Measurements from ENCODE around the gene PITPNC1.
"Not testable (repeated sequence)": the region's sequence is repeated elsewhere in the genome, so short reads cannot be mapped to it uniquely, and the experiment has no call there.

Gene PITPNC1

GRCh38 chr17:67413388-67413787 lies 36.3 kb downstream of the PITPNC1 start:
- Histone ChIP-seq H3K9ac (ENCODE audit: low read depth in 1 of 2, low read length in 2 of 2) (no peak overlapping the region), H3K27ac (ENCODE audit: low read depth in 2 of 2, low read length in 2 of 2) (no peak overlapping the region), H3K4me1 (ENCODE audit: control insufficient read depth in 2 of 2, insufficient read depth in 2 of 2, low read length in 2 of 2) (peaks cover 0 to 9% of the 10 kb centered on the region in 2 donors), H3K27me3 (ENCODE audit: control insufficient read depth in 2 of 2, insufficient read depth in 2 of 2, low read length in 2 of 2) (no peaks in the 10 kb centered on the region), H3K9me3 (ENCODE audit: control insufficient read depth in 2 of 2, low read length in 2 of 2) (no peaks in the 10 kb centered on the region), H3K36me3 (ENCODE audit: control insufficient read depth in 2 of 2, insufficient read depth in 2 of 2, low read length in 2 of 2) (no peaks in the 10 kb centered on the region), H3K4me3 (ENCODE audit: low read length in 2 of 2) (no peak overlapping the region)

GRCh38 chr17:67414130-67414529 lies 37.0 kb downstream of the PITPNC1 start:
- H3K9me3 ChIP-seq (ENCODE audit: control insufficient read depth in 2 of 2, low read length in 2 of 2) = no peaks in the 10 kb centered on the region
- H3K27me3 ChIP-seq (ENCODE audit: control insufficient read depth in 2 of 2, insufficient read depth in 2 of 2, low read length in 2 of 2) = no peaks in the 10 kb centered on the region
- no peak overlapping the region for H3K9ac ChIP-seq (ENCODE audit: low read depth in 1 of 2, low read length in 2 of 2)
- H3K4me1 ChIP-seq (ENCODE audit: control insufficient read depth in 2 of 2, insufficient read depth in 2 of 2, low read length in 2 of 2) = peaks cover 0 to 9% of the 10 kb centered on the region in 2 donors
- no peak overlapping the region for H3K27ac ChIP-seq (ENCODE audit: low read depth in 2 of 2, low read length in 2 of 2)
- no peaks in the 10 kb centered on the region for H3K36me3 ChIP-seq (ENCODE audit: control insufficient read depth in 2 of 2, insufficient read depth in 2 of 2, low read length in 2 of 2)
- H3K4me3 ChIP-seq (ENCODE audit: low read length in 2 of 2) = no peak overlapping the region

GRCh38 chr17:67414559-67414958 lies 37.5 kb downstream of the PITPNC1 start:
- Histone ChIP-seq H3K9me3 (ENCODE audit: control insufficient read depth in 2 of 2, low read length in 2 of 2) (no peaks in the 10 kb centered on the region), H3K36me3 (ENCODE audit: control insufficient read depth in 2 of 2, insufficient read depth in 2 of 2, low read length in 2 of 2) (no peaks in the 10 kb centered on the region), H3K4me3 (ENCODE audit: low read length in 2 of 2) (no peak overlapping the region), H3K27me3 (ENCODE audit: control insufficient read depth in 2 of 2, insufficient read depth in 2 of 2, low read length in 2 of 2) (no peaks in the 10 kb centered on the region), H3K9ac (ENCODE audit: low read depth in 1 of 2, low read length in 2 of 2) (no peak overlapping the region), H3K27ac (ENCODE audit: low read depth in 2 of 2, low read length in 2 of 2) (no peak overlapping the region), H3K4me1 (ENCODE audit: control insufficient read depth in 2 of 2, insufficient read depth in 2 of 2, low read length in 2 of 2) (peaks cover 0 to 9% of the 10 kb centered on the region in 2 donors)

- Histone ChIP-seq H3K9ac (ENCODE audit: low read depth in 1 of 2, low read length in 2 of 2) (no peak overlapping the region), H3K27me3 (ENCODE audit: control insufficient read depth in 2 of 2, insufficient read depth in 2 of 2, low read length in 2 of 2) (no peaks in the 10 kb centered on the region), H3K4me1 (ENCODE audit: control insufficient read depth in 2 of 2, insufficient read depth in 2 of 2, low read length in 2 of 2) (peaks cover 0 to 9% of the 10 kb centered on the region in 2 donors), H3K4me3 (ENCODE audit: low read length in 2 of 2) (no peak overlapping the region), H3K36me3 (ENCODE audit: control insufficient read depth in 2 of 2, insufficient read depth in 2 of 2, low read length in 2 of 2) (no peaks in the 10 kb centered on the region), H3K27ac (ENCODE audit: low read depth in 2 of 2, low read length in 2 of 2) (no peak overlapping the region), H3K9me3 (ENCODE audit: control insufficient read depth in 2 of 2, low read length in 2 of 2) (no peaks in the 10 kb centered on the region)
Observed at GRCh38 chr17:67415291-67415690, 38.2 kb downstream of the PITPNC1 start.

- Histone ChIP-seq H3K27ac (ENCODE audit: low read depth in 2 of 2, low read length in 2 of 2) (no peak overlapping the region), H3K9me3 (ENCODE audit: control insufficient read depth in 2 of 2, low read length in 2 of 2) (no peaks in the 10 kb centered on the region), H3K4me1 (ENCODE audit: control insufficient read depth in 2 of 2, insufficient read depth in 2 of 2, low read length in 2 of 2) (peaks cover 10 to 19% of the 10 kb centered on the region in 2 donors)
Observed at GRCh38 chr17:67417507-67417906, 40.4 kb downstream of the PITPNC1 start.

GRCh38 chr17:67420994-67421393 lies 43.9 kb downstream of the PITPNC1 start:
- Histone ChIP-seq H3K4me3 (ENCODE audit: low read length in 2 of 2) (peak overlapping the region in 1 of 2 donors; percentile 7), H3K27me3 (ENCODE audit: control insufficient read depth in 2 of 2, insufficient read depth in 2 of 2, low read length in 2 of 2) (no peaks in the 10 kb centered on the region), H3K27ac (ENCODE audit: low read depth in 2 of 2, low read length in 2 of 2) (peak overlapping the region; percentile 70 to 91), H3K36me3 (ENCODE audit: control insufficient read depth in 2 of 2, insufficient read depth in 2 of 2, low read length in 2 of 2) (no peaks in the 10 kb centered on the region), H3K9me3 (ENCODE audit: control insufficient read depth in 2 of 2, low read length in 2 of 2) (no peaks in the 10 kb centered on the region), H3K4me1 (ENCODE audit: control insufficient read depth in 2 of 2, insufficient read depth in 2 of 2, low read length in 2 of 2) (peaks cover 14 to 36% of the 10 kb centered on the region in 2 donors), H3K9ac (ENCODE audit: low read depth in 1 of 2, low read length in 2 of 2) (no peak overlapping the region)

More at GRCh38 chr17:67417507-67417906, 40.4 kb downstream of the PITPNC1 start:
- Histone ChIP-seq H3K4me3 (ENCODE audit: low read length in 2 of 2) (no peak overlapping the region), H3K9ac (ENCODE audit: low read depth in 1 of 2, low read length in 2 of 2) (no peak overlapping the region), H3K27me3 (ENCODE audit: control insufficient read depth in 2 of 2, insufficient read depth in 2 of 2, low read length in 2 of 2) (no peaks in the 10 kb centered on the region), H3K36me3 (ENCODE audit: control insufficient read depth in 2 of 2, insufficient read depth in 2 of 2, low read length in 2 of 2) (no peaks in the 10 kb centered on the region)

- peaks cover 14 to 36% of the 10 kb centered on the region in 2 donors for H3K4me1 ChIP-seq (ENCODE audit: control insufficient read depth in 2 of 2, insufficient read depth in 2 of 2, low read length in 2 of 2)
- no peak overlapping the region for H3K4me3 ChIP-seq (ENCODE audit: low read length in 2 of 2)
- H3K9me3 ChIP-seq (ENCODE audit: control insufficient read depth in 2 of 2, low read length in 2 of 2) = no peaks in the 10 kb centered on the region
- no peaks in the 10 kb centered on the region for H3K36me3 ChIP-seq (ENCODE audit: control insufficient read depth in 2 of 2, insufficient read depth in 2 of 2, low read length in 2 of 2)
- H3K27ac ChIP-seq (ENCODE audit: low read depth in 2 of 2, low read length in 2 of 2) = peak overlapping the region; percentile 70 to 91
- peak overlapping the region; percentile 14 to 37 for H3K9ac ChIP-seq (ENCODE audit: low read depth in 1 of 2, low read length in 2 of 2)
- H3K27me3 ChIP-seq (ENCODE audit: control insufficient read depth in 2 of 2, insufficient read depth in 2 of 2, low read length in 2 of 2) = no peaks in the 10 kb centered on the region
Observed at GRCh38 chr17:67421869-67422273, 44.8 kb downstream of the PITPNC1 start.

- H3K36me3 ChIP-seq (ENCODE audit: control insufficient read depth in 2 of 2, insufficient read depth in 2 of 2, low read length in 2 of 2); H3K27me3 ChIP-seq (ENCODE audit: control insufficient read depth in 2 of 2, insufficient read depth in 2 of 2, low read length in 2 of 2); H3K4me3 ChIP-seq (ENCODE audit: low read length in 2 of 2); H3K9me3 ChIP-seq (ENCODE audit: control insufficient read depth in 2 of 2, low read length in 2 of 2): not testable (repeated sequence)
- Histone ChIP-seq H3K4me1 (ENCODE audit: control insufficient read depth in 2 of 2, insufficient read depth in 2 of 2, low read length in 2 of 2) (peaks cover 14 to 36% of the 10 kb centered on the region in 2 donors), H3K27ac (ENCODE audit: low read depth in 2 of 2, low read length in 2 of 2) (peak overlapping the region; percentile 70 to 91), H3K9ac (ENCODE audit: low read depth in 1 of 2, low read length in 2 of 2) (peak overlapping the region in 1 of 2 donors; percentile 37)
Observed at GRCh38 chr17:67422296-67422695, 45.2 kb downstream of the PITPNC1 start.

GRCh38 chr17:67422897-67423296 lies 45.8 kb downstream of the PITPNC1 start:
- Histone ChIP-seq H3K4me3 (ENCODE audit: low read length in 2 of 2) (no peak overlapping the region), H3K27ac (ENCODE audit: low read depth in 2 of 2, low read length in 2 of 2) (peak overlapping the region; percentile 70 to 91), H3K9ac (ENCODE audit: low read depth in 1 of 2, low read length in 2 of 2) (peak overlapping the region in 1 of 2 donors; percentile 37), H3K27me3 (ENCODE audit: control insufficient read depth in 2 of 2, insufficient read depth in 2 of 2, low read length in 2 of 2) (no peaks in the 10 kb centered on the region), H3K9me3 (ENCODE audit: control insufficient read depth in 2 of 2, low read length in 2 of 2) (no peaks in the 10 kb centered on the region), H3K4me1 (ENCODE audit: control insufficient read depth in 2 of 2, insufficient read depth in 2 of 2, low read length in 2 of 2) (peaks cover 14 to 36% of the 10 kb centered on the region in 2 donors), H3K36me3 (ENCODE audit: control insufficient read depth in 2 of 2, insufficient read depth in 2 of 2, low read length in 2 of 2) (no peaks in the 10 kb centered on the region)

- H3K9me3 ChIP-seq (ENCODE audit: control insufficient read depth in 2 of 2, low read length in 2 of 2) = no peaks in the 10 kb centered on the region
- no peak overlapping the region for H3K9ac ChIP-seq (ENCODE audit: low read depth in 1 of 2, low read length in 2 of 2)
- no peaks in the 10 kb centered on the region for H3K36me3 ChIP-seq (ENCODE audit: control insufficient read depth in 2 of 2, insufficient read depth in 2 of 2, low read length in 2 of 2)
- peaks cover 14 to 36% of the 10 kb centered on the region in 2 donors for H3K4me1 ChIP-seq (ENCODE audit: control insufficient read depth in 2 of 2, insufficient read depth in 2 of 2, low read length in 2 of 2)
- H3K27me3 ChIP-seq (ENCODE audit: control insufficient read depth in 2 of 2, insufficient read depth in 2 of 2, low read length in 2 of 2) = no peaks in the 10 kb centered on the region
- H3K27ac ChIP-seq (ENCODE audit: low read depth in 2 of 2, low read length in 2 of 2) = no peak overlapping the region
- no peak overlapping the region for H3K4me3 ChIP-seq (ENCODE audit: low read length in 2 of 2)
Observed at GRCh38 chr17:67425571-67426160, 48.6 kb downstream of the PITPNC1 start.
